ENCODE measurements around the gene TNPO3.

DNA sequence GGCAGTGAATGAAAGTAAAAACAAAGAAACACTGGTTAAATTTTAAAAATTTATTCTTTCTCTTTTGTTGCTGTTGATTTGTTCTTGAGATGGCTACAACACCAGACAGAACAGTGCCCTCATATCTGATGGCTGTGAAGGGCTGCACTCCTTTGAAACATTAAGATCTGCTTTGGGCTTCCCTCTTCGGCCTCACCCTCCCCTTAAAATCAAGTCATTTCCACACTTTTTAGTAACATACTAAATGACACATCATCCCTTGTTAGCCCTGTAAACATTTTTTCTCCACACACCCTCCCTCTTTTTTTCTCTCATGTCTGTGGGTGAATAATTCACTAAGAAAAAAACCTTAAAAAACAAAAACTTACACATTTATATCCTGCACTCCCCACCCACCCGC, 100.8 kb downstream of the TNPO3 start:
- TF ChIP-seq CTCF (IDR thresholded peaks at IDR 0.05) = no peak
- no peak for TF ChIP-seq EZH2 (IDR thresholded peaks at IDR 0.05)
- TF ChIP-seq EZH2phosphoT487 (IDR thresholded peaks at IDR 0.05) = no peak

Data from neural progenitor cell (in vitro differentiated cells).